Measurements from ENCODE around the gene FAM25G.
"Not testable (repeated sequence)": the region's sequence is repeated elsewhere in the genome, so short reads cannot be mapped to it uniquely, and the experiment has no call there.

- not testable (repeated sequence) for TF ChIP-seq SUZ12 (IDR thresholded peaks at IDR 0.05); HDGF (IDR thresholded peaks at IDR 0.05; ENCODE audit: borderline replicate concordance); FOXM1 (IDR thresholded peaks at IDR 0.05; ENCODE audit: borderline replicate concordance); ELF4 (IDR thresholded peaks at IDR 0.05); BHLHE40 (IDR thresholded peaks at IDR 0.05; ENCODE audit: borderline replicate concordance)
Measured at GRCh38 chr10:47491600-47491999, at the start of gene FAM25G.

Data from HEK293T (cell line).